ENCODE results near the gene CD180.

GRCh38 chr5:67233075-67233474, 36.5 kb upstream of the CD180 start:
- no peak for TF ChIP-seq CTCF (IDR thresholded peaks at IDR 0.05)
- TF ChIP-seq POLR2A (IDR thresholded peaks at IDR 0.05) = no peak
